Activated CD4-positive, alpha-beta T cell treated with anti-CD3 and anti-CD28 coated beads for 4 hours (primary cell): ENCODE data around the gene PRKN.

Experiments used
- DNase-seq, 2 donors: peaks; one replicate each; pipeline ENCODE4 v3.0.0-alpha.2; 2020

The PRKN gene

DNA sequence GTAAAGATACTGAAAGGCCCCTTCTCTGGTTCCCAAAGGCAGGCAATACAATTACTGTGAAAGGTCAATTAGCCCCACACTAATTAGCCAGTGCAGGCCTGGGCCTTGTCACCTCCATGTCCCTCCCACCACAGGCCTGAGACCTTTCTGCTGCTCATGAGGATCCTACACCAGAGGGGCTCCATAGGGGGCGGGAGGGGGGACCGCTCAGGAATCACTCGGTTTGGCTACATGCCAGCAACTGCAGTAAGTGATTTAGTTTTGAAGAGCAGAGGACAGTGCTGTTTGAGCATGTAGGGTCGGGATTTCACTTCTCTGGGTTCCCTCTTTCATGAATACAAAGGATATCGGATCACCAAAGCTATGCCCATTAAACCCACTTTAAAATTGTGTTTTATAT is 455.6 kb downstream of the PRKN start:
- DNase-seq: no peak

GRCh38 chr6:162270966-162271365 is 456.6 kb downstream of the PRKN start:
- DNase-seq: no peak

GRCh38 chr6:162267641-162268040 is 459.9 kb downstream of the PRKN start:
- no peak for DNase-seq

DNA sequence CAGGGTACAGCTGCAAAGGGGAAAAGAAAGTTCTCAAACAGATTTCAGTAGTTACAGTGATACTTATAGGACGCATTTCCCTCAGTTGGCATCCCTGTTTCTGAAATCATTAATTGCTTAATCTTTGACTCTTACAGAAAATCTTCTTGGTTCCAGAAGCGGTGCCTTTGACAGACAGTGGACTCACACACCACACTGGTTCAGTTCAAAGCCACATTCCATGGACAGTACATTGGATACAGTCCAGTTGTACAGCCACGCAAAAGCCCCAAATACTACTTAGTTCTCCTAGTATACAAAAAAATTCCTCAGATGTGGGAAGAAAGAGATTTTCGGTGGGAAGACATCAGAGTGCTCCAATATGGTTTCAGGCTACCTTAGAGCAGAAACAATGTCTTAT is 460.4 kb downstream of the PRKN start:
- no peak for DNase-seq

DNA sequence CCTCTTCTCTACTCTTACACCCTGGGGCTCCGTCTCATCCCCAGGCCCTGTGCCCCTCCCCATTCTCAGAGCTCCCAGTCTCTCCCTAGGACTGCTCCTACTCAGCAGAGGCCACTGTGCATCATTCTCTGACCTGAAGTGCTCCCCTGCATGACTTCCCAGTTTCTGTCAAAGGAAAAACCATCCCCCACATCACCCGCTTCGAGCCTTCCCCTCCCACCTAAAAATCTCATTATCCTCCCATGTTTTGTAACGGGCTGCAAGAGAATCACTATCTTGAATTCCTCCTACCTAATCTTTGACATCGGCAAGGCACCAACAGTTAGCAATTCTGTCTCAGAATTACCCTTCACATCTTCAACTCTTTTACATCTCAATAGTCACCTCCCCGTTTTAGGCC is 463.0 kb downstream of the PRKN start:
- no peak for DNase-seq

DNA sequence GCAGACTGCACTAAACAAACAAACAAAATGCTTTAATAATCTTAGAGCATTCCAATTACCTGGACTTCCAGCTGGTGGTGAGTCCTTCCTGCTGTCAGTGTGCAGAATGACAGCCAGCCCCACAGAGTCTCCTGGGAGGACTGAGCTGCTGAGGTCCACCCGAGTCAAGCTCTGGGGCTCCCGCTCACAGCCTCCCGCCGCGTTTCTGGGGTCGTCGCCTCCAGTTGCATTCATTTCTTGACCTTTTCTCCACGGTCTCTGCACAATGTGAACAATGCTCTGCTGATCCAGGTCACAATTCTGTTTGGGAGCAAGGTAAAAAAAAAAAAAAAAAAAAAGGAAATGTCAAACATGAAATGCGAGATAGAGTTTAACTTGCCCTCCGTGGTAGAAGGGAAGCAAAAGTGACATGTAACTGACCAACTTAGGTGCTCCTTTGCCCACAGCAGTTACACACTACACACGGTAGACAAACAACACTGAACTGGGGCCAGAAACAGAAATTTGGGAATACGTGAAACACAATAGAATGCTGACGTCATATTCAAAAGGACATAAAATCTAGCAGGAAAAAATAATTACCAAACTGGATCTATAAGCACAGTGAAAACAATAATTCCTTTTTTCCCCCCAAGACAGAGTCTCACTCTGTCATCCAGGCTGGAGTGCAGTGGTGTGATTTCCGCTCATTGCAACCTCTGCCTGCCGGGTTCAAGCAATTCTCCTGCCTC is 464.9 kb downstream of the PRKN start:
- no peak for DNase-seq

GRCh38 chr6:162261598-162261997 is 466.0 kb downstream of the PRKN start:
- no peak for DNase-seq

DNA sequence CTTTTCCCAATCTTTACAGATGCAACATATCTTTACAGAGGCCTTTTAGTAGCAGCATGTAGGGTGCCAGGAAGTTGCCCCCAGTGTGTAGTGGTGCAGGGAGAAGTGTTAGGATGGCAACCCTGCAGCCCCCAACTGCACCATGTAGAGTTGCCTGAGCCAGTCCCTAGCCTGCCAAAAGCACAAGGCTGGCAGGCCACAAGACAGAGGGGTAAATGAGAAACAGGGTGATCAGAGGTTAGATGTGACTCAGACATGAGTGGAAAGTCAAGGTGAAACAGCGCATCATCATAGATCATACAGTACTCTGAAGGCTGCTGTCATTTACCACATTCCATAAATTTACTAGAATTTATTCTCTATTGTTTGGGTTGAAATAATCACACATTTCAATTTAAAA is 467.5 kb downstream of the PRKN start:
- DNase-seq: no peak

- DNase-seq: no peak
These were observed 468.9 kb downstream of the PRKN start for GRCh38 chr6:162258647-162259046.

DNA sequence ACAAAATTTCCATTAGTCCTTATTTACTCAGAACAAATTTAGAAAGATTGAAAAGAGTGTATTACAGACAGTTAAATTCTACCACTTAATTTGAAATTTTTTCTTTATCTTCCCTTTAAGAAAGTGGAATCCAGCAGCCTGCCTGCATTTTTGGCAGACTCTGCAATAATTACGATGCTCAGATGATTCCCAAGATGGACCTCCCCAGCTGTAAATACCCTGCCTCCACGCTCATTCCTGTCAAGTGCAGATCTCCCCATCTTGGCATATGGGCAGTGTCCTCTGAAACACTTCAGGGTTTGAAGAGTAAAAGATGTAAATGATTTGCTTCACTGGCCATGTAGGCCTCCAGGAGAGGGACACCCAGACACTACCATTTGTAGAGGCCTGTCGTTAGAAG is 471.2 kb downstream of the PRKN start:
- DNase-seq: no peak

DNA sequence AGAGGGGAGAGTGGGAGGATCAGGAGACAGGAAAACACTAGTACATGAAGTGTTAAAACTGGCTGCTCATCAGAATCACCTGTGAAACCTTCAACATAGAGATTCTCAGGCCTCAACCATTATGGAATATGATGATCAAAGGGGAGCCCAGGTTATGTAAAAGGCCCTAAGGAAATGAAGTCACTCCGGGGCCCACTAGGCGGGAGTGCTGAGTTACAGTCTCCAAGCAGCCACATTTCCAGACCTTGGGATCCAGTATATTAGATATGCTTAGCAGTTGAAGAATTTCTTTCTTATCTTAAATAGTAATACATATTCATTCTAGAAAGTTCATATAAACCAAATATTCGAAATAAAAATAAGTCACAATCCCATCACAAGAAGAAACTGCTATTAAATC is 476.3 kb downstream of the PRKN start:
- no peak for DNase-seq

DNA sequence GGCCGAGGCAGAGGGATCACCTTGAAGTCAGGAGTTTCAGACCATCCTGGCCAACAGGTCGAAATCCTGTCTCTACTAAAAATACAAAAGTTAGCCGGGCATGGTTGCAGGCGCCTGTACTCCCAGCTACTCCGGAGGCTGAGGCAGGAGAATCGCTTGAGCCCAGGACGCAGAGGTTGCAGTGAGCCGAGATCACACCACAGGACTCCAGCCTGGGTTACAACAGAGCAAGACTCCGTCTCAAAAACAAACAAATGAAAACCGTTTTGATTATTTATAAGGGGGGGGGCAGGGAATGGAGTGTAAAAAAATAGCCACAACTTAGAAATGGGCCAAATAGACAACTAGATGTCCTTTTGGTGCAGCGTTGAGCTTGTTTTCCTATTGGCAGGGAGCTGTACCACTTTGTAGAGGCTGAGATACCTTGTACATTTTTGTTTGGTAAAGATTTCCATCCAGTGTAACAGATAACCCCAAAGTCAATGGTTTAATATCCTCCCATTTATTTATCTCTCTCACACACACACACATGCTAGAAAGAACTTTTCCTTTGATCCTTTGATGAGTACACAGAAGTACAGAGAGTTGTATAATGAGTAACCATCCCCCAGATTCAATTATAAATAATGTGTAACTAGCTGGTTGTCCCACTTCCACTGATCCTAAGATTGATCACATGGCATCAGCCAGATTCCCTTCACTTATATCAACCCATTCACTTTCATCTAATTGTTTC is 477.5 kb downstream of the PRKN start:
- no peak for DNase-seq

GRCh38 chr6:162245830-162246420 is 481.6 kb downstream of the PRKN start:
- no peak for DNase-seq

- no peak for DNase-seq
These were observed 483.5 kb downstream of the PRKN start for GRCh38 chr6:162244031-162244430.

DNA sequence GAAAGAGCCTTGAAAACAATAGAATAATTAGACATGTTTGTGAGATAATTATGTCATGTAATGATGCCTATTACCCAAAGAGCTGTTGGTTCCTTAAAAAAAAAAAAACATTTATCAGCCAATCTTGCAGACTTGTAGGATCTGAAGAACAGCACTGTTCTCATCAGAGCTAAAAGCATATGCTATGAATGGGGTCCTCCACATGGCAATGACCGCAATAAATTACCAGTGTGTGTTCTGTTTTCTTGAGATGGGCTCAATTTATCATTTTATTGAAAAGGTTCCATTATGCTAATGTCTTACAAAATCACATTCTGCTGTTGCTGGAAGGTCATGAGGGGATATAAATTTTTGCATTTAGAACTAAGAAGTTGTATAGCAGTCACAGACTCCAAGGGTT is 484.7 kb downstream of the PRKN start:
- no peak for DNase-seq

DNA sequence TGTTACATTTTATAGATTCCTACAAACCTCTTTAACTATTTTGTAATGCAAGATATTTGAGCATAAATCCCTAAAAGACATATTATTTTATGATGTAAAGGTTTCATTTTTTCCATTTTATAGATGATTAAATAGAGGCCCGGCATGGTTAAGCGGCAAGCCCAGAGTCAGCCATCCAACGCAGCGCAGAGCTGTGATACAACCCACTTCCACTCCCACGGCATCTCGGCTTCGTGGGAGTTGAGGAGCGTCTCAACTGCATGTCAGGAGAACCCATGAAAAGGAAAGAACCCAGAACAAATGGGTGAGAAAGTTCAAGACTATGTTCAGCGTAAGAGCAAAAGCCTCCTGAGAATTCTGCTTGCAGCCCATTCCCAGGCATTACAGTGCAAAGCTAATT is 488.2 kb downstream of the PRKN start:
- DNase-seq: no peak

DNA sequence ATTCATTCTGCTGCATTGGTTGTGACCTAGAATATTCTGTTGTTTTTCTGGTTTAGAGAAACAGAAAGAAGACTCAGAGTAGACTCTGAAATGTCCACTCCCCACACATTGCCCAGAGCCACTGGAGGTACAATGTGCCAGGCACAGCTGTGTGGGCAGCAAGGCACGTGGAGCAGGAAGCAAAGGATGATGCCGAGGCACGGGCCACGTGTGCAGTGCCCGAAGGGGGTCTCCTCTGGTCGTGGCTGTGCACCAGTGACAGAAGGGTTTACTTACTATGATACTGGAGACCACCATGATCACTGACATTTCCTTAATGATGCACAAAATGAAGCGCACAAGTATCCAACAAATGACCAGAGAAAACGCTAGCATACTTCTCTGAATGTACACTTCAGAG is 488.9 kb downstream of the PRKN start:
- no peak for DNase-seq

- no peak for DNase-seq
These were observed 490.2 kb downstream of the PRKN start for GRCh38 chr6:162237331-162237730.

DNA sequence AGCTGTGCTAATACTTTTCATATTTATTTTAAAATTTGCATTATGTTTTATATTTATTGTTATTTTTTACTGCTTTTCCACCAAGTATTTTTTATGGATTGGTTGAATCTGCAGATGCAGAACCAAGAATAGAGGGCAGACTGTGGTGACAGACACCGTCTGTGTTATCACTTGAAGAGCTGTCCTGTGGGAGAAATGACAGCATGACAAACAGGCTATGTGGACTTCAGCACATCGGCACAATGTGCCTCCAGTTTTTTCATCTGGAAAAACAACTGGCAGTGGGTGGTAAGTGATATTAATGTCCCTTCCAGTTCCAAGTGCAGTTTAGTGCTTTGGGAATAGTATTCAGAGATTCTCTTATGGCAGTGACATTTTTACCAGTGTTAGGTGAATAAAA is 492.9 kb downstream of the PRKN start:
- no peak for DNase-seq

DNA sequence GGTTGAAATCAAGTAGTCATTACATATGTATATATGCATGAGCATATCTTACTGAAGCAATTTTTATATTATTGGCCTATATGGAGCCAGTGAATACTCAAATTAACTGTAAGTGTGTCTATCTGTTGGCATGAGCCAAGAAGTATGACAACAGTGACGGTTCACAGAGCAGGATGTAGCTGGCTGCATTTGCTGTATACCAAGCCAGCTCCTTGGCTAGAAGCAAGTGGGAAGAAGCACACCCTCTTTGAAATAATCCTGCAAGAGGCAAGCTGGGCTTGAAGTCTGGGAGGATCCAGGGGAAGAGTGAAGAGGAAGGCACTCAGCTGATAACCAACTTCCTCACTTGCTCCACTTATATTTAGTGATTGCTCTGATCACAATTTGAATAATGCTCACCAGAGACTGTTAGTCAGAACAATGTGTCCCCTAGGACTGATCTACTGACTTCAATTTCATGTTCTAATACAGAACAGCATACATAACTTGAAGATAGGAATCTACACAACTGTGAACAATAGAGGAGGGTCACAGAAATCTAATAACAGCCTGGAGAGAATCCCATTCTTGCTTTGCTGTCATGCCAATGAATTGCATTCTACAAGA is 497.3 kb downstream of the PRKN start:
- DNase-seq: no peak

GRCh38 chr6:162229093-162229492 is 498.5 kb downstream of the PRKN start:
- no peak for DNase-seq

DNA sequence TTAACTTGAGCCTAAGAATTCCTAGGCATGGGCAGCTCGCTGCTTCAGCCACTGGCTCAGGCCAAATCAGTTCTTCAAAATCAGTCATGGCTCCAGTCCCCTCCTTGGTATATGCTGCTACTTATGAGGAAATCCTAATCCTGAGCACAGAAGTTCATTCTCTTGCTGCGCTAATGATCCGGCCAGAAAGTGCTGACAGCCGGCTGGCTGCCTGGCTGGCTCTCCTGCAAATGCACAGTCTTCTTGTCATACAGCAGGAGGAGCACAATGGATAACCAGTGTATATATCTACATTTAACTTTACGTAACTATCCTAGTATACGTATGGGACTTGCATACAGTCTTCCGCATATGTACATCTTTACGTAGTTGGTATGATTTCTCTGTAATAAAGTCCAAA is 500.8 kb downstream of the PRKN start:
- DNase-seq: no peak

DNA sequence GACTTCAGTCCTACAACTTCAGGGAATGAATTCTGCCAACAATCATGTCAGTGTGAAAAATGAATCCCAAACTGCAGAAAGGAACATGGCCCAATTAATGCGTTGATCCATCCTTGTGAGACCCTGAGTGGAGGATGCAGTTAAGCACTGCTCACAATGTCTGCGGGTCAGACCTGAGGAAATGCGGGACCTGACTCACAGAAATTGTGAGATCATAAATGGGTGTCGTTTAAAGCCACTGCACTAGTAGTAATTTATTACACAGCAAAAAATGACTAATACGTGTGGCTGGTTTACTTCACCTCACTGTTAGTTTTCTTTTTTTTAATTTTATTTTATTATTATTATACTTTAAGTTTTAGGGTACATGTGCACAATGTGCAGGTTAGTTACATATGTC is 505.0 kb downstream of the PRKN start:
- DNase-seq: no peak

DNA sequence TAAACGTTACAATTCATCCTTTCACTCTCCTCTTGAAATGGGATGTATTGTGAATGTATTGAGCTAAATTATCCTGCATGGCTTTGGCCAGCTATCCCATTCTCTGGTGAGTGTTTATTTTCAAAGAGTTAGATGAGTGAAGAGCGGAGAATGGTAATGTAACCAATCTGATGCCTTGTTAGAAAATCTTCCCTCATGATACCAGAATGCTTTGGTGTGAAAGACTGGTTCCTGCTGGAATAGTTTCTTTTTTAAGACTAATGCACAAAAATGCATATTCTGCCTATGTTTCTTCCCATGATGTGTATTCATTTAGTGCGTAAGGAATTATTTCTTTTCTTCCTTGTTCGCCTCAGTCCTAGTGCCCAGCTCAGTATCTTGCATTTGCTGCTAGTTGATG is 506.7 kb downstream of the PRKN start:
- no peak for DNase-seq
